NK-92 (cell line): ENCODE data around the gene CRHR2.
"Not testable (repeated sequence)": the region's sequence is repeated elsewhere in the genome, so short reads cannot be mapped to it uniquely, and the experiment has no call there.

Experiments
- DNase-seq: peaks from one replicate; lab custom pipeline; 2025; ENCODE audit not compliant: unreplicated experiment; lab: John Stamatoyannopoulos, UW

Gene CRHR2

DNA sequence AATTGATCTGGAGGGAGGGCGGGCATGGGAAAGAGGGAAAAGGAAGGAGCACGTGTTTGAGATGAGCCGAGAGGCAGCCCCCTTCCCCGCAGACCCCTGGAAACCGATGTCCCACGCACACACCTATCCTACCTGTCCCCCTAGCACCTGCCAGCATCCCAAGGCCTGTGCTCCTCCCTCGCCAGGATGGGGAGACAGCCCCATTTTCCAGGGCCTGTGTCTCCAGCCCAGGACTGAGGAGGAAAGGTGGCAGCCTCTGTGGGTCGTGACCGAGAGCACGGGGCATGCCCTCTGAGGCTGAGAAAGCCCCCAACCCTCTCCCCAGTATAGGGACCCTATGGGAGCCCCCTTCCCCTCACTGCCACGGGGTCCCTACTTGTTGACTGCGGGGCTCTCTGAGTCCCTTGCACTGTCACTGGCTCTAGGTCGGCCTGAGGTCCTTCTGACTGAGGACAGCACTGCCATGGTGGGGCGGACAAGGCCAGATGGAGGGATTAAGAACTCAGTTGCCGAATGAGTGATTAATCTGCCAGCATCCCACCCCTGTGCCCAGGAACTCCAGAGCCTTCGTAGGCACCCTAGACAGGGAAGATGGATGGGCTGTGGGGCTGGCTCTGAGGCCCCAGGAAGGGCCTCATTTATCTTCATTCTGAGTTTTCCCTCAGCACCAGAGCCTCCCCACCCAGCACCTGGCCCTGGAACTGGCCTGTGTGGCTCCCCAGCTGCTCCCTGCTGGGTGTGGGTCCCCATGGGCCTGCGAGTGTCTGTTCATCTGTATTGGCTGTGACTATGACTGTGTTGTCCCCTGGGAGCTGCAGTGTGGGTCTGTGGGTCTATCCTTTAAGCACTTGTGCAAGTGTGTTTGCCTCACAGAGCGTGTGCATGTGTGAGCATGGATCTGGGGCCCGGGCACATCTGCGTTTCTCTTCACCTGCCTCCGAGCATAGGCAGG, 26.0 kb downstream of the CRHR2 start:
- no peak for DNase-seq

DNA sequence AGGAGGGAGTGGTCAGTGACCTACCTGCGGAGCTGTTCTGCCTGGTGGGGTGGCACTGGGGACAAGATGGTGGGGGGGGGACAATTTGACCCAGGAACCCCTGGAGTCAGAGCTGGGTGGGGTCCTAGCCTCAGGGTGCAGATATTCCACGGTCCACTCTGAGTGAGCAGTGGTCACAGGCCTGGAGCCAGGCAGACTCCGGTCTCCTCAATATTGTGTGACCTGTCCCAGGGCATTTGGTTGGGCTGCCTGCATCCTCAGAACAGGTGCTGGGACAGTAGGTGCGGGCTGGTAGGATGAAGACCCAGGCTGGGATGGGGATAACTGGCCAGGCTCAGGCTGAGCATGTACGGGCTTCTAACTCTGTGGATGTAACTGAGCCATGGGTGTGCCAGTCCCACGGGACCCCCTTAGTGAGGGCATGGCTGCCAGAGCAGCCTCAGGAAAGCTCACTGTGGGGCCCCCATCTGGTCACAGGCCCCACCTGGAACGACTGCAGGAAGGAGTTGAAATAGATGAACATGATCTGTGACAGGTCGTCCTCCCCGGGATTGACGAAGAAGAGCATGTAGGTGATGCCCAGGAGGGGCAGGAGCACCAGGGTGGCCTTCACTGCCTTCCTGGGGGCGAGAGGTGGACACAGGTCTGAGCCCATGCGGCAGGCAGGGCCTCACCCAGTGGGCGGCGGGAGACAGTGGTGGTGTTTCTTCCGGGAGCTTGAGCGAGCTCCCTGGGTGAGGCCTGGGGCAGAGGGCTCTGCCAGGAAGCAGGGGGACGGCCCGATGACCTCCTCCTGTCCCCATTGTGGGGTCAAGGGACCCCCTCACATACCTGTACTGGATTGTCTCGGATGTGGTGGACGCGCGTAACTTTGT, 26.9 kb downstream of the CRHR2 start:
- DNase-seq = no peak

DNA sequence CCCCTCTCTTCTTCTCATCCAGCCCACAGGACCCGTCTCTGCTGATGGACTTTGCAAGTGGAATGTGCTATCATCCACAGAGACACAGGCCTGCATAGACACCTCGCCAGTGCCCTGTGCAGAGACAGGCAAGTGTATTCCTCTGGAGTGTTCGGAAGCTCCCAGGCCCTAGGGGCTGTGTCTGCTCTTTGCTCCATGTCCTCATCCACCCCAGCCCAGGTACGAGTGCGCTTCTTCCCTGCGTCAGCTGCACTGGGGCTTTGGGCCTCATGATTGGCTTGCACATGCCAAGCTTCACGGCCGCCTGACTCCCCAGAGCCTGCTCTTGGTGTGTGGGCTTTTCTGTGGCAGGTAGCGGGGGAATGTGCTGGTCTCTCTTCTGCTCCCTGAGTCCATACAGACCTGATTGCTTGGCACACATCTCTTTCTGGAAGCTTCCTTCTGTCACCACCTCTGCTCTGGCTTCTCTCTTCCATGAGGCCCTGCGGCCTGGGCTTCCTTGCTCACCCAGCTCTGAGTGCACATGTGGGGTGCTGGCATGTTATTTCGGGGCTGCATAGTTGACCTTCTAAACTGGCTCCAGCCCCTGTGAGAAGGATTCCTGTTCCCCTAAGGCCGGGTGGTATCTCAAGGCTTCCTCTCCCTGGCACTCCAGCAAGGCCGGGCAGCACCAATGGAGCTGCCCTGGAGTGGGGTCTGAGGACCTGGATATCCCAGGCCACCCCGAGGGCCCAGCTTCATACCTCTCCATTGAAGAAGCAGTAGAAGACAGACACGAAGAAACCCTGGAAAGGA, 27.8 kb downstream of the CRHR2 start:
- DNase-seq = no peak

DNA sequence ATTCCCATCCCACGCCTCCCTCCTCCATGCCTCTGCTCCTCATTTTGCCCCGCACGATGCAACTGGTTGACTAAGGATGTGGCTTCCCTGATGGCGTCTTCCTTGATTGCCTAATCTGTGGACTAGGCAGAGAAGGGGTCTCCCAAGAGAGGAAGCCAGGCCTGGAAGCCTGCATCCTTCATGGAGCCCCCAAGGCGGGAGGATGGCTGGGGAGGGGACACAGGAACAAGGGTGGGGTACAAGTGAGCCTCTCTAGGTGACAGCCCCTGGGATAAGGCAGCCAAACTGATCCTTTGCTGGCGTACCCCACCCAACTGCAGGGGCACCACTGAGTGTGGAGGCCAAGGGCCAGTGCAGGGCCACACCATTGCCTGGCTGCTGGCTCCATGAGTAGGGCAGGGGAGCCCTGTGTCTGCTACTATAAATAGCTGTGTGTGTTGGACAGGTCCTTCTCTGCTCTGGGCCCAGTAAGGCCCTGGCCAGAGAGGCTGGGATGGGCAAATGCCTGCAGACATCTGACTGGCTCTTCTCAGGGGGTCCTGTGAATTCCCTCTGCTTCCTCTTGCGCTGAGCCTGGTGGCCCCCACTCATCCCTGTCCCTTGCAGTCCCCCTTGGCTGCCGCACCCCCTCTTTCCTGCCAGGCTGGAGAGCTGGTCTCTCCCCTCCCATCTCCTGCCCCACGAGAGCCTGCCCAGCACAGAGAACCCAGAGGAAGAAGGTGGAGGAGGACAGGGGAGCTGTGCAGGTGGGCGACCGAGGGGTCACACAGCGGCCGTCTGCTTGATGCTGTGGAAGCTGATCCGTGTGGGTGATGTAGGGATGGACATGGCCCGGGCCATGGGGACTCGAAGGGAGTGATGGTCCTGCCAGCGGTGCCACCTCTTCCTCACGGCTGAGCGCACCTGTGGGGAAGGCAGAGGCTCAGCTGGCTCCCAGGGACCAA, 29.3 kb downstream of the CRHR2 start:
- no peak for DNase-seq

GRCh38 chr7:30652132-30652531, 30.1 kb downstream of the CRHR2 start:
- DNase-seq = no peak

DNA sequence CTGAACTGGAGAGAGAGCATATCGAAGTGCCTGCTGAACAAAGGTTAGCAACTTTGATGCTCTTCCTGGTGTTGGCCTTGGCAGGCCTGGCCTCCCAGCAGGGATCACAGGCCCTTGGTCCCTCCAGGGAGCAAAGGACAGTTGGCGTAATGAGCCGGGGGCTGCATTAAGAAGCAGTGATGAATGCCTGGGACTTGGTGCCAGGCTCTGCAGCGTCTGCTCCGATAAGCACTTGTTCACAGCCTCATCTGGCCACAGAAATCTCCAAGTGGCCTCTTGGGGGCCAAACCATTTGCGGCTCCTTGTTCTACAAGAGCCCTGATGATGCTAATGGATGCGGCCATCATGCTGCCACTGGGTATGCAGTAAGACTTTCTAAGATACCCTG, 31.8 kb downstream of the CRHR2 start:
- no peak for DNase-seq

GRCh38 chr7:30649717-30650420, 32.4 kb downstream of the CRHR2 start:
- no peak for DNase-seq

DNA sequence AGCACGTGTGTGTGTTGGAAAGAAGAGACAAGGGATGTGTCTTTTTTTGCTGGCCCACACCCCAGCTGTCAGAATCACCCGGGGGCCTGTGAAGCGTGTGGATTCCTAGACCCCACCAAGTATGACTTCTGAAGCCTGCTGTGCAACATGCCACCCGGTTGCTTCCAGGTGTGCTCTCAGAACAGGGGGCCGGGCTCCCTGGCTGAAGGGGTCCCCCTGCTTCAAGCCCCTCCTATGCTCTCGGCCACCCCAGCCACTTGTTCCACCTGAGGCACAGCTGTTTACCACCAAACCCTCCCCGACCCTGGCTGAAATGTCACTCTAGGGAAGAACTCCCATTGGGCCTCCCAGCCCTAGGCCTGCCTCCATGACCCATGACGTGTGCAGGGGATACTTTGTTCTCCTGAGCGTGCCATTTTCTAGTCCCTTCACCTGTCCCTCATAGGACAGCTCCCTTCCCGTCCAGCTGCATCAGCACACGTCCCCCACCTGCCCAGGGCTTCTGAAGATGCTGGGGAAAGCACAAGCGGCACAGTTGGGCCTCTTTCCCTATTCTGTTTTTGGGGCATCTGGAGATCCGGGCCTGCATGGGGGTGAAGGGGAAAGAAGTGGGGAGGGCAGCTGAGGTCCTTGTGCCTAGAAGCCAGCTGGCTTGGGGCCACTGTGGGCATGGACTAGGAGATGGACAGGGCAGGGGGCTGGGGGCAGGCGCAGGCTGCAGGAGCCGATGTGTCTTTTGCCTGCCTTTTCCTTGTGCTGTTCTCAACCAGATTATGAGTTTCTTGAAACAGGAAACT, 33.3 kb downstream of the CRHR2 start:
- DNase-seq = no peak

GRCh38 chr7:30647589-30648364, 34.5 kb downstream of the CRHR2 start:
- DNase-seq = no peak

DNA sequence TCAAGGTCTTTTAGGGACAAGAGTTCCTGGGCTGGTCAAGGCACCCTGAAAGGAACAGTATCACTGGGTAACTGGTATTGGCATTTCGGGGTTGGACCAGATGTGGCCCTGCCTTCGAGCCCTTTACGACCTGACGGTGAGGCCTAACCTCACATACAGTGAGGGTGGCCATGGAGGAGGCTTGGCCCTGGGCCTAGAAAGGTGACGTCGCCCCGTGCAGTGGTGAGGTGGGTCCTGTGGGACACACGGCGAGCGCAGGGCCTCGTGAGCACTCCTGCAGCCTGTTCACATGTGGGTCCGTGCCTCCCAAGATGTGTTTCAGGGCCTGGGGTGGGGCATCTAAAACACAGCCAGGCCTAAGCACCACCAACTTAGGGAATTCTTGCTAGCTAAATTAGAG, 36.1 kb downstream of the CRHR2 start:
- DNase-seq = no peak

- no peak for DNase-seq
These were observed 36.6 kb downstream of the CRHR2 start for GRCh38 chr7:30645661-30646060.

DNA sequence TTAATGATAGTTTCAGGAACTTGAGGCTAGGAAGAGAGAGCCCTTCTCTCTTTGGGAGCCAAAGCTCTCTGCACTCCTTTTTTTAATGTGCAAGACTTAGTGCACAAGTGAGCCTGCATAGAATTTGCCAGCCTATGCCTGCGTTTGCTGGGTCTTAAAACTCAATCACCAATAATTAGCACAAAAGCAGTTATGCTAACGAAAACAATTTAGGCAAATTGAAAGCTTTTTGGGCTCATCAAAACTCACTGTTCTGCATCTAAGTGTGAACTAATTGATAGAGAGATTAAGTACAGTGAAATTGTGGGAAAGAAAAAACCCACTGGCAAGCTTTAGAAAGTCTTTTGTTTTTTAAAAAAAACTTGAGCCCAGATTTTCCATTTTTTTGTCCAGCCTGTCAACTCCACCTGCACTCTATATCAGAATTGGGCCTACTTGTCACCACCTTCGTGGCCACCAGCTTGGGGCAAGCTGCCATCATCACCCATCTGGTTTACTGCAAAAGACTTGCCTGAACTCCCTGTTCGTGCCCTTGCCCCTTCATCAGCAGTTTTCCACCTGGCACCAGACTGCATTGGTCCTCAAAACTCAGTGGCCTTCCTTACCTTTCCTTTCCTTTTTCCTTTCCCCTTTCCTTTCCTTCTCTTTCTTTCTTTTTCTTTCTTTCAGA, 37.8 kb downstream of the CRHR2 start:
- no peak for DNase-seq

GRCh38 chr7:30642789-30643188, 39.5 kb downstream of the CRHR2 start:
- no peak for DNase-seq

DNA sequence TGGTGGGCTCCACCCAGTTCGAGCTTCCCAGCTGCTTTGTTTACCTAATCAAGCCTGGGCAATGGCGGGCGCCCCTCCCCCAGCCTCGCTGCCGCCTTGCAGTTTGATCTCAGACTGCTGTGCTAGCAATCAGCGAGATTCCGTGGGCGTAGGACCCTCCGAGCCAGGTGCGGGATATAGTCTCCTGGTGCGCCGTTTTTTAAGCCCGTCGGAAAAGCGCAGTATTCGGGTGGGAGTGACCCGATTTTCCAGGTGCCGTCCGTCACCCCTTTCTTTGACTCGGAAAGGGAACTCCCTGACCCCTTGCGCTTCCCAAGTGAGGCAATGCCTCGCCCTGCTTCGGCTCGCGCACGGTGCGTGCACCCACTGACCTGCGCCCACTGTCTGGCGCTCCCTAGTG, 39.9 kb downstream of the CRHR2 start:
- DNase-seq = not testable (repeated sequence)

GRCh38 chr7:30635798-30636197, 46.5 kb downstream of the CRHR2 start:
- DNase-seq = no peak

DNA sequence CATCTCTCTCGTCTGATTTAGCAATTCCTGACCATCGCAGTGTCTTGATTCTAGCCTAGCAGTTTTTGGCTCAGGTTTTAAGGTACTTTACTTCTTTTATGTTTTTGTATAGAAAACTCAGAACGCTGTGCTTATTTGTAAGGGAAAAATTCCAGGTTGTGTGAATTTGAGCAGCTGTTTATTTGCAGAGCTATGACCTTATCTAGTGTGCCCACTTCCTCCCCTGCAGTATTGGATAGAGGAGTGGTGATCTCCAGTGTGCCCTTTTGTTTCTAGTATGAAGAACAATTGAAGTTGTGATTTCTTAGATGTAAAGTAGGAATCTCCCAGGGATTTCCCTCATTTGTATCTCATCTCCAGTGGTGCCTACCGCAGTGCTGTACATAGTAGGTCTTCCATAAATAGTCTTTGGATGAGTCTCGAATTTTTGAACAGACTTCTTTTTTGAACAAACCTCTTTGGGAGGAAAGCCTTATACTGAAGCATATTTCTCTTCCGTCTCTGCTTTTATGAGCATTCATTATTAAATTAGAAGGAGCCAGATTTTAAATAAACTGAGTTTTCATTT, 47.5 kb downstream of the CRHR2 start:
- no peak for DNase-seq

GRCh38 chr7:30634193-30634626, 48.0 kb downstream of the CRHR2 start:
- DNase-seq = no peak
